NOMO-1 (cell line): ENCODE data around the gene TAGLN3.

ENCODE experiments used
- DNase-seq, 2 experiments: peaks; one replicate each; lab custom pipeline; 2025; ENCODE audit not compliant: unreplicated experiment in 2 of 2; lab: John Stamatoyannopoulos, UW

Gene TAGLN3

GRCh38 chr3:112043621-112044201 lies 45.0 kb downstream of the TAGLN3 start:
- peak; percentile 55 to 63 for DNase-seq

GRCh38 chr3:112046599-112046998 lies 47.9 kb downstream of the TAGLN3 start:
- DNase-seq = no peak

- no peak for DNase-seq
Measured at GRCh38 chr3:112047264-112047663, 48.5 kb downstream of the TAGLN3 start.

- DNase-seq = no peak
Measured at GRCh38 chr3:112048911-112049310, 50.2 kb downstream of the TAGLN3 start.

GRCh38 chr3:112053229-112053628 lies 54.5 kb downstream of the TAGLN3 start:
- no peak for DNase-seq

- DNase-seq = no peak
Measured at GRCh38 chr3:112056451-112056929, 57.8 kb downstream of the TAGLN3 start.

GRCh38 chr3:112059497-112059896 lies 60.8 kb downstream of the TAGLN3 start:
- DNase-seq = no peak

GRCh38 chr3:112061152-112061551 lies 62.4 kb downstream of the TAGLN3 start:
- DNase-seq = no peak
